WTC11 (cell line): ENCODE measurements around the gene SLBP. TPM values are rescaled to one million over a fixed set of nuclear protein-coding genes. Genes with fewer than 3 reads are reported as not detected.

ENCODE experiments used
- ATAC-seq: fragments of 200-7000 bp; cut with Tn5 transposase; 2 replicates; pipeline ENCODE4 v1.10.0; 2021; ENCODE audit warnings: mild to moderate bottlenecking, moderate library complexity
- CTCF ChIA-PET: fragments of 300-600 bp; sonication (Branson Sonifier 250); formaldehyde crosslinking; loops from one replicate; lab custom pipeline; 2021; ENCODE audit warnings: antibody characterized with exemption; lab: Charles Lee
- POLR2A ChIA-PET: fragments of 350-600 bp; sonication (Branson Sonifier 250); formaldehyde crosslinking; loops from one replicate; lab custom pipeline; 2021; ENCODE audit warnings: antibody characterized with exemption; lab: Charles Lee
- DNase-seq: peaks from one replicate; pipeline ENCODE4 v3.0.0; 2021; ENCODE audit warnings: low spot score
- H3K27ac Mint-ChIP-seq: 2 replicates; pipeline ENCODE4 v1.8.0; 2021; ENCODE audit warnings: mixed read lengths
- H3K27me3 Mint-ChIP-seq: 2 replicates; pipeline ENCODE4 v1.8.0; 2021; ENCODE audit warnings: low read depth, mild to moderate bottlenecking, moderate library complexity, mixed read lengths
- H3K36me3 Mint-ChIP-seq: 2 replicates; pipeline ENCODE4 v1.8.0; 2021; ENCODE audit warnings: mixed read lengths
- H3K4me1 Mint-ChIP-seq: 2 replicates; pipeline ENCODE4 v1.8.0; 2022; ENCODE audit warnings: mixed read lengths
- H3K4me3 Mint-ChIP-seq: 2 replicates; pipeline ENCODE4 v1.8.0; 2021; ENCODE audit warnings: mild to moderate bottlenecking, moderate library complexity, mixed read lengths
- H3K9me3 Mint-ChIP-seq: 2 replicates; pipeline ENCODE4 v1.8.0; 2021; ENCODE audit warnings: mixed read lengths
- CDX4 ChIP-seq: fragments of 250-450 bp; sonication (Bioruptor Pico); IDR thresholded peaks from 2 replicates; pipeline ENCODE4 v1.9.0; 2021; ENCODE audit warnings: moderate library complexity, mild to moderate bottlenecking, inconsistent platforms, borderline replicate concordance
- FOXP4 ChIP-seq: sonication (generic); formaldehyde crosslinking; IDR thresholded peaks from 2 replicates; pipeline ENCODE4 v1.8.0; 2022; ENCODE audit warnings: mild to moderate bottlenecking, missing genetic modification reagents
- JAZF1 ChIP-seq: fragments of 250-450 bp; sonication (Bioruptor Pico); IDR thresholded peaks from 2 replicates; pipeline ENCODE4 v1.9.0; 2021; ENCODE audit warnings: moderate library complexity, mild to moderate bottlenecking, inconsistent platforms
- MXD4 ChIP-seq: fragments of 250-450 bp; sonication (Bioruptor Pico); IDR thresholded peaks from 2 replicates; pipeline ENCODE4 v1.8.0; 2021; ENCODE audit warnings: mild to moderate bottlenecking, moderate library complexity, borderline replicate concordance
- NR2C2 ChIP-seq: sonication (generic); formaldehyde crosslinking; IDR thresholded peaks from 2 replicates; pipeline ENCODE4 v1.8.0; 2022; ENCODE audit warnings: mild to moderate bottlenecking, missing genetic modification reagents
- PRRX2 ChIP-seq: fragments of 250-450 bp; sonication (Bioruptor Pico); IDR thresholded peaks from 2 replicates; pipeline ENCODE4 v1.8.0; 2021; ENCODE audit warnings: mild to moderate bottlenecking
- SMAD3 ChIP-seq: sonication (generic); formaldehyde crosslinking; IDR thresholded peaks from 2 replicates; pipeline ENCODE4 v1.8.0; 2022; ENCODE audit warnings: missing genetic modification reagents, mild to moderate bottlenecking, borderline replicate concordance
- TCF7 ChIP-seq: sonication (generic); formaldehyde crosslinking; IDR thresholded peaks from 2 replicates; pipeline ENCODE4 v1.8.0; 2022; ENCODE audit warnings: mild to moderate bottlenecking, low read depth, missing genetic modification reagents, moderate library complexity
- TEAD1 ChIP-seq: sonication (generic); formaldehyde crosslinking; IDR thresholded peaks from 2 replicates; pipeline ENCODE4 v1.8.0; 2022; ENCODE audit warnings: mild to moderate bottlenecking, missing genetic modification reagents
- TEAD4 ChIP-seq: sonication (generic); formaldehyde crosslinking; IDR thresholded peaks from 2 replicates; pipeline ENCODE4 v1.8.0; 2022; ENCODE audit warnings: mild to moderate bottlenecking, missing genetic modification reagents
- ZBTB21 ChIP-seq: sonication (generic); formaldehyde crosslinking; IDR thresholded peaks from 2 replicates; pipeline ENCODE4 v1.8.1; 2023; ENCODE audit warnings: mild to moderate bottlenecking, missing genetic modification reagents, borderline replicate concordance
- ZNF121 ChIP-seq: sonication (generic); formaldehyde crosslinking; IDR thresholded peaks from 2 replicates; pipeline ENCODE4 v1.8.0; 2023; ENCODE audit warnings: missing genetic modification reagents
- ZNF317 ChIP-seq: sonication (generic); formaldehyde crosslinking; IDR thresholded peaks from 2 replicates; pipeline ENCODE4 v1.8.1; 2023; ENCODE audit warnings: low read depth, mild to moderate bottlenecking, moderate library complexity, missing genetic modification reagents, borderline replicate concordance
- ZNF416 ChIP-seq: fragments of 250-450 bp; sonication (Bioruptor Pico); IDR thresholded peaks from 2 replicates; pipeline ENCODE4 v1.9.0; 2021; ENCODE audit warnings: mild to moderate bottlenecking, inconsistent platforms
- ZNF423 ChIP-seq: fragments of 250-450 bp; sonication (Bioruptor Pico); IDR thresholded peaks from 2 replicates; pipeline ENCODE4 v2.1.2; 2022; ENCODE audit warnings: mild to moderate bottlenecking, moderate library complexity
- ZSCAN18 ChIP-seq: fragments of 250-450 bp; sonication (Bioruptor Pico); IDR thresholded peaks from 2 replicates; pipeline ENCODE4 v2.1.2; 2022; ENCODE audit warnings: mild to moderate bottlenecking, moderate library complexity
- total RNA-seq: library from RNA; stranded (reverse); gene quantifications from 3 replicates; pipeline ENCODE4 v1.2.3, GENCODE V29; 2021
- TF ChIP-seq, protein P1 (sequence below): sonication (generic); formaldehyde crosslinking; IDR thresholded peaks from 2 replicates; pipeline ENCODE4 v1.8.0; 2022; ENCODE audit warnings: missing genetic modification reagents
- TF ChIP-seq, protein P2 (sequence below): sonication (generic); formaldehyde crosslinking; IDR thresholded peaks from 2 replicates; pipeline ENCODE4 v1.8.1; 2022; ENCODE audit warnings: missing genetic modification reagents, borderline replicate concordance
- TF ChIP-seq, protein P3 (sequence below): sonication (generic); formaldehyde crosslinking; IDR thresholded peaks from 2 replicates; pipeline ENCODE4 v1.8.1; 2023; ENCODE audit warnings: mild to moderate bottlenecking, missing genetic modification reagents

The SLBP gene
- total RNA-seq, 1 experiment from 2014 or later: 40.2 TPM

- TF ChIP-seq, protein P1, sequence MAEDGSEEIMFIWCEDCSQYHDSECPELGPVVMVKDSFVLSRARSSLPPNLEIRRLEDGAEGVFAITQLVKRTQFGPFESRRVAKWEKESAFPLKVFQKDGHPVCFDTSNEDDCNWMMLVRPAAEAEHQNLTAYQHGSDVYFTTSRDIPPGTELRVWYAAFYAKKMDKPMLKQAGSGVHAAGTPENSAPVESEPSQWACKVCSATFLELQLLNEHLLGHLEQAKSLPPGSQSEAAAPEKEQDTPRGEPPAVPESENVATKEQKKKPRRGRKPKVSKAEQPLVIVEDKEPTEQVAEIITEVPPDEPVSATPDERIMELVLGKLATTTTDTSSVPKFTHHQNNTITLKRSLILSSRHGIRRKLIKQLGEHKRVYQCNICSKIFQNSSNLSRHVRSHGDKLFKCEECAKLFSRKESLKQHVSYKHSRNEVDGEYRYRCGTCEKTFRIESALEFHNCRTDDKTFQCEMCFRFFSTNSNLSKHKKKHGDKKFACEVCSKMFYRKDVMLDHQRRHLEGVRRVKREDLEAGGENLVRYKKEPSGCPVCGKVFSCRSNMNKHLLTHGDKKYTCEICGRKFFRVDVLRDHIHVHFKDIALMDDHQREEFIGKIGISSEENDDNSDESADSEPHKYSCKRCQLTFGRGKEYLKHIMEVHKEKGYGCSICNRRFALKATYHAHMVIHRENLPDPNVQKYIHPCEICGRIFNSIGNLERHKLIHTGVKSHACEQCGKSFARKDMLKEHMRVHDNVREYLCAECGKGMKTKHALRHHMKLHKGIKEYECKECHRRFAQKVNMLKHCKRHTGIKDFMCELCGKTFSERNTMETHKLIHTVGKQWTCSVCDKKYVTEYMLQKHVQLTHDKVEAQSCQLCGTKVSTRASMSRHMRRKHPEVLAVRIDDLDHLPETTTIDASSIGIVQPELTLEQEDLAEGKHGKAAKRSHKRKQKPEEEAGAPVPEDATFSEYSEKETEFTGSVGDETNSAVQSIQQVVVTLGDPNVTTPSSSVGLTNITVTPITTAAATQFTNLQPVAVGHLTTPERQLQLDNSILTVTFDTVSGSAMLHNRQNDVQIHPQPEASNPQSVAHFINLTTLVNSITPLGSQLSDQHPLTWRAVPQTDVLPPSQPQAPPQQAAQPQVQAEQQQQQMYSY (CRISPR knock-in tag): no peak
- no peak for TF ChIP-seq ZNF317 (CRISPR knock-in tag)
- TF ChIP-seq PRRX2: no peak
- TF ChIP-seq, all 79 proteins: peak for 0
Measured at GRCh38 chr4:1741208-1741607, 29.1 kb upstream of the SLBP start (continued).

DNA sequence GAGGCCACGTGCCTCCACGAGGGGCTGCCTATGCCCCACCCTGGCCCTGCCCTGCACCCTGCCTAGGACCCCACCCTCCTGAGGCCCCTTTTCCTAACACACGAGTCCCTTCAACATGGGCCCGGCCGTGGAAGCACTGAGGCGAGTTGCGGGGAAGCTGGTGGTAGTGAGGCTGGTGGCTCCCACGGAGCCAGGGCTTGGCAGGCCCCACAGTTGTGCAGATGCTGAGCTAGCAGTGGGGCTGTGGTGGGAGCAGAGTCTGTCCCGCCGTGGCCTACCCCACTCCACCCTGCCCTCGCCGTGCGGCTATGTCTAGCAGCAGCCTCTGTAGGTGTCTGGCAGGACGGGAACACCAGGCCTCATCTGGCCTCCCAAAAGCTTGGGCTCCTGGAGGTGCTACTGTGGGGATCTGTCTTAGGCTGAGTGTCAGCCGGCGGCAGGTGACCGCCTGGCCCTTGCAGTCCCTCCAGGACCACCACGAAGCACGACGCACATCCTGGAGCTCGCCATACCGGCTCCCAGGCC lies 28.0 kb upstream of the SLBP start:
- H3K36me3 Mint-ChIP-seq: peaks cover 80% of the 10 kb centered on the region
- DNase-seq: no peak
- CTCF ChIA-PET: no interaction called here
- ATAC-seq: no peak
- POLR2A ChIA-PET: no interaction called here
- no peaks in the 10 kb centered on the region for H3K27me3 Mint-ChIP-seq
- no peaks in the 10 kb centered on the region for H3K4me1 Mint-ChIP-seq
- TF ChIP-seq ZSCAN18 (CRISPR knock-in tag) (no peak), MXD4 (CRISPR knock-in tag) (no peak), ZNF121 (CRISPR knock-in tag) (no peak), TCF7 (CRISPR knock-in tag) (no peak), TEAD1 (CRISPR knock-in tag) (no peak), CDX4 (no peak)
- H3K27ac Mint-ChIP-seq: no peak overlapping the region
- H3K4me3 Mint-ChIP-seq: no peak overlapping the region
- H3K9me3 Mint-ChIP-seq: peaks cover 10% of the 10 kb centered on the region

DNA sequence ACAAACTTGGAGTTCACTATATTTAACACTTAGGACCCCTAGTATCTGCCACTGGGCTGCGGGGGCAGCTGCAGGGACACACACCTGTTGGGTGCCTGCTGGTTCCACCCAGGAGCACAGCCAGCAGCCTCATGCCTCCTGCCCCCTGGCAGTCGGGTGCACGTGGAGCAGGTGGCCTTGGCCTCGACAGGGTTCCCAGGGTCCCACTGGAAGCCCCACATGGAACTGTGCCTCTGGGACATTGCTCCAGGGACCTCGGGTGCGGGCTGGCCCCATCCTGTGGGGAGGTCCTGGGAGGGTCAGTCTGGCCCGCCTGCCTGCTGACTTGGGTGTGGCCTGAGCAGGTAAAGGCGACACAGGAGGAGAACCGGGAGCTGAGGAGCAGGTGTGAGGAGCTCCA lies 27.2 kb upstream of the SLBP start:
- POLR2A ChIA-PET: no interaction called here
- H3K36me3 Mint-ChIP-seq: peaks cover 83% of the 10 kb centered on the region
- TF ChIP-seq TEAD4 (no peak), JAZF1 (CRISPR knock-in tag) (no peak), SMAD3 (CRISPR knock-in tag) (no peak), ZNF416 (CRISPR knock-in tag) (no peak), FOXP4 (CRISPR knock-in tag) (no peak), TEAD1 (CRISPR knock-in tag) (no peak), ZBTB21 (CRISPR knock-in tag) (no peak), NR2C2 (CRISPR knock-in tag) (no peak), ZNF423 (CRISPR knock-in tag) (no peak)
- TF ChIP-seq, protein P2, sequence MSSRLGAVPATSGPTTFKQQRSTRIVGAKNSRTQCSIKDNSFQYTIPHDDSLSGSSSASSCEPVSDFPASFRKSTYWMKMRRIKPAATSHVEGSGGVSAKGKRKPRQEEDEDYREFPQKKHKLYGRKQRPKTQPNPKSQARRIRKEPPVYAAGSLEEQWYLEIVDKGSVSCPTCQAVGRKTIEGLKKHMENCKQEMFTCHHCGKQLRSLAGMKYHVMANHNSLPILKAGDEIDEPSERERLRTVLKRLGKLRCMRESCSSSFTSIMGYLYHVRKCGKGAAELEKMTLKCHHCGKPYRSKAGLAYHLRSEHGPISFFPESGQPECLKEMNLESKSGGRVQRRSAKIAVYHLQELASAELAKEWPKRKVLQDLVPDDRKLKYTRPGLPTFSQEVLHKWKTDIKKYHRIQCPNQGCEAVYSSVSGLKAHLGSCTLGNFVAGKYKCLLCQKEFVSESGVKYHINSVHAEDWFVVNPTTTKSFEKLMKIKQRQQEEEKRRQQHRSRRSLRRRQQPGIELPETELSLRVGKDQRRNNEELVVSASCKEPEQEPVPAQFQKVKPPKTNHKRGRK (CRISPR knock-in tag): no peak
- TF ChIP-seq, protein P3, sequence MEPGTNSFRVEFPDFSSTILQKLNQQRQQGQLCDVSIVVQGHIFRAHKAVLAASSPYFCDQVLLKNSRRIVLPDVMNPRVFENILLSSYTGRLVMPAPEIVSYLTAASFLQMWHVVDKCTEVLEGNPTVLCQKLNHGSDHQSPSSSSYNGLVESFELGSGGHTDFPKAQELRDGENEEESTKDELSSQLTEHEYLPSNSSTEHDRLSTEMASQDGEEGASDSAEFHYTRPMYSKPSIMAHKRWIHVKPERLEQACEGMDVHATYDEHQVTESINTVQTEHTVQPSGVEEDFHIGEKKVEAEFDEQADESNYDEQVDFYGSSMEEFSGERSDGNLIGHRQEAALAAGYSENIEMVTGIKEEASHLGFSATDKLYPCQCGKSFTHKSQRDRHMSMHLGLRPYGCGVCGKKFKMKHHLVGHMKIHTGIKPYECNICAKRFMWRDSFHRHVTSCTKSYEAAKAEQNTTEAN (CRISPR knock-in tag): no peak
- TF ChIP-seq, protein P1 (CRISPR knock-in tag): no peak

More for the DNA sequence above, 27.2 kb upstream of the SLBP start:
- CTCF ChIA-PET: no interaction called here
- peaks cover 10% of the 10 kb centered on the region for H3K9me3 Mint-ChIP-seq
- H3K27me3 Mint-ChIP-seq: no peaks in the 10 kb centered on the region
- no peak for ATAC-seq
- H3K4me1 Mint-ChIP-seq: no peaks in the 10 kb centered on the region
- no peak overlapping the region for H3K27ac Mint-ChIP-seq
- DNase-seq: no peak
- no peak overlapping the region for H3K4me3 Mint-ChIP-seq
